ENCODE results near the gene BMP8B.

The BMP8B gene

GRCh38 chr1:39755965-39756659 is 32.6 kb downstream of the BMP8B start:
- no peak for DNase-seq

GRCh38 chr1:39754906-39755504 is 33.7 kb downstream of the BMP8B start:
- peak; percentile 100 for DNase-seq

- DNase-seq, result peak; percentile 95
These were observed 34.6 kb downstream of the BMP8B start for GRCh38 chr1:39754026-39754570.

DNA sequence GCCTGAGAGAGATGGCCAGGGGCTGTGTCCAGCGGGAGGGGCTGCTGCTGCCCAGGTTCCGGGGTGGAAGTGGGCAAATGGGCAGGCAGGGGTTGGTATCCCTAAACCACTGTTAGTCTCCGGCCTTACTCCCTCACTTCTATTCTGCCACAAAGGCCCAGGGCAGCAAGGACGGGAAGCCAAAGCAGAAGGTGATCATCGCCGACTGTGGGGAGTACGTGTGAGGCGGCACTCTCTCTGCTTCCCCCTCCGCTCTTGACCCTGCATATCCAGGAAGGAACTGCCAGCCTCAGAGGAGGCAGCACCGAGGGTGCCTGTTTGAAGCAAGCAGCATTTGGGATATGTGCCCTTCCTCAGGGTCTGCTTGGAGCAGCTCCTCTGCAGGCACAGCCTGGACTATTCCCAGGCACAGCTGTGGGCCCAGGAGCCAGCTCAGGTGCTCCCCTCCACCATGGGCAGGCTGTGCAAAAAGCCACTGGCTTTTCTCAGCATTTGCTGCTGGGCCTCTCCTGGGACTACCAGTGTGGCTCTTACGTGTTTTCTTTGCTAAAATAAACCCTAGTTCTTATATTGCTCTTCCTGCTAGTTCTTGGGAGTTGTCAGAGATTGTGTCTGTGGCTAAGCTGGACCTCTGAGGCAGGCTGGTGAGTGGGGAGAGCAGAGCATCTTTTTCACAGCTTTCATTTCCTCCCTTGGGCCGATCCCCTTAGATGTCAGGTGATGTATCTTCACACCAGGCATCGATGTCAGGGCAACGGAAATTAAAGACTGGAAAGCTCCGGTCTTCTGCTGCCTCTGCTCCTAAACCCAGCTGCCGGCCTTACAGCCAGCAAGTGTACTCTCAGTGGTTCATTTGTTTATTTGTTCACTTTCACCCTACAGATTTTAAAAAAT is 35.3 kb downstream of the BMP8B start:
- DNase-seq, result no peak

GRCh38 chr1:39752703-39753102 is 36.0 kb downstream of the BMP8B start:
- no peak for DNase-seq

- no peak for DNase-seq
These were observed 37.1 kb downstream of the BMP8B start for GRCh38 chr1:39751595-39751994.

DNA sequence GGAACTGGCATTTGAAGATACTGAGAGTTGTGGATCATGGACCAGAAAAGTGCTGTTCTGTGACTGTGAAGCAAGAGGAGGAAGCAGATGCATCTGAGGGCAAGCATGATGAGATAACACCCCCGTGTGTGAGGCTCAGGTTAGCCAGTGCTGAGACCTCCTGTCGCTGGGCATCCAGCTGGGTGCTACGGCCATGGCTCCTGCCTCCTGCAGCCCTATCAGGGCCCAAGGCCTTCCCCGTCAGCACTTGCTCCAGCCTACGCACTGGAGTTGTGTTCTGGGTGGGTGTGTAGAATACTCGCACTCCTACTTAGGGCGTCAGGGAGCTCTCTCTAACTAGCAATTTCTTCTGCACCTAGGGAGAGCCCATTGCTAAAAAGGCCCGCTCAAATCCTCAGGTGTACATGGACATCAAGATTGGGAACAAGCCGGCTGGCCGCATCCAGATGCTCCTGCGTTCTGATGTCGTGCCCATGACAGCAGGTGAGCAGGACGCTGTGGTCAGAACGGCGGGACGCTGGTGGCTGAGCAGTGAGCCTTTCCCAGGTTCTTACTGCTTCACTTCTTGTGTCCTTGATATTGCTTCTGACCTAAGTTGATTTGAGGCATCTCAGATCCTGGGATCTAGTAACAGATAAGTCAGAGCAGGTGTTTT is 43.5 kb downstream of the BMP8B start:
- DNase-seq, result no peak

- DNase-seq, result peak; percentile 100
These were observed 49.9 kb downstream of the BMP8B start, which contains the start of gene PPIE for GRCh38 chr1:39738622-39739366. PPIE (plus strand) TSS chr1:39738882; CDS start chr1:39738901, 19 bp downstream.

GRCh38 chr1:39737546-39738169 is 51.0 kb downstream of the BMP8B start:
- DNase-seq, result no peak

- DNase-seq, result no peak
These were observed 52.9 kb downstream of the BMP8B start for GRCh38 chr1:39735731-39736130.

GRCh38 chr1:39733161-39733560 is 55.5 kb downstream of the BMP8B start:
- DNase-seq, result no peak

DNA sequence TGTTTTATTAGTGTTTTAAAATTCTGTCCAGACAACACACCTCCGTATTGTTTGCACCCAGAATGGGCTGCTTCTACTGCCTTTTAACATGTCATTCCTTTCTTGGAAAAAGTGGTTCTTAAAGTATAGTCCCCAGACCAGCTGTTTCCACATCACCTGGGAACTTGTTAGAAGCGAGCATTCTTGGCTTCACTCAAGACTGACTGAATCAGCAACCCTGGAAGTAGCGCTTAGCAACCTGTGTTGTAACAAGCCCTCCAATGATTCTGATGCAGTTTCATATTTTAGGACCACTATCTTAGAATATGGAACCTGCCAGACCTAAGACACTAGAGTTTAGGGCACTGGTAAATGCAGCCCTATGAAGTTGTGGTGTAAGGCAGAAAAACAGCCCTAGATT is 55.9 kb downstream of the BMP8B start:
- no peak for DNase-seq

DNA sequence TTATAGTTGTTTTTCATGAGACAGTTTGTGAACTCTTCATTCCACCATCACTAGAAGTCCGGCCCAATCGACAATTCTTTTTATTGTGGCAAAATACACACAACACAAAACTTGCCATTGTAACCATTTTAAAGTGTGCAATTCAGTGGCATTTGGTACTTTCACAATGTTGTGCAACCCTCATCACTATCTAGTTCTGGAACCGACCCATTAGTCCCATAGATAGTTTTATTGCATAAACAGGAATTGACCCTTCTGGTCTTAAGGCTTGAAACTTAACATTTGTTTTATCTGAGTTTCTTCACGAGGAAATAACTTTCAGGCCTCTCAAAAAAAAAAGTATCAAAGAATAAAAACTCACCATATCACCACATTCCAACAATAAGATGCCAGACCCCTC is 58.8 kb downstream of the BMP8B start:
- no peak for DNase-seq

- no peak for DNase-seq
These were observed 59.6 kb downstream of the BMP8B start for GRCh38 chr1:39729030-39729429.

DNA sequence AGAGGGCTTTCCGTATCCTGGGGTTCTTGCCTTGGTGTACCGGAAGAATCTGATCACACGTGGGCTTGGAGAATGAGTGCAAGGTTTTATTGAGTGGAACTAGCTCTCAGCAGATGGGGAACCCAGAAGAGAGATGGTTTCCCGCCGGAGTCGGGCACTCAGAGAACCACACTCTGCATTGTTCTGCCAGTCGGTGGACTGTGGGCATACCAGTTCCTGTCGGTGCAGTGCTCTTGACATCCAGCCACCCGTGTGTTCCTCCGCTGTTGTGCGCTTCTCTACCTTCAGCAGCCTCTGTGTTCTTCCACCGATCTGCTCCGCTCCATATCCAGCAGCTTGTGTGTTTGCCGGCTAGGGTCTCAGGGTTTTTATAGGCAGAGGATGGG is 60.7 kb downstream of the BMP8B start:
- no peak for DNase-seq

GRCh38 chr1:39727221-39727931 is 61.3 kb downstream of the BMP8B start:
- DNase-seq, result no peak

DNA sequence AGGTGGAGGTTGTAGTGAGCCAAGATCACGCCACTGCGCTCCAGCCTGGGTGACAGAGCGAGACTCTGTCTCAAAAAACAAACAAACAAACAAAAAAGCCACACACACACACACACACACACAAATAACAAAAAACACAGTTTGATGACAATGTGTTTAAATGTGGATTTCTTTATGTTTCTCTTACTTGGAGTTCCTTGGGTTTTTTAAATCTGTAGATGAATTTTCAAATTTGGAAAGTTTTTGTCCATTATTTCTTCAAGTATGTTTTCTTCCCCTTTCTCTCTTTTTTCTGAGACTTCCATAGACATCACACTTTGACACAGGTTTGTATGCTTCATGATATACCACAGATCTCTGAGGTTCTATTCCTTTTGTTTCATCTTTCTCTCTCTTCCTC is 62.1 kb downstream of the BMP8B start:
- no peak for DNase-seq

DNA sequence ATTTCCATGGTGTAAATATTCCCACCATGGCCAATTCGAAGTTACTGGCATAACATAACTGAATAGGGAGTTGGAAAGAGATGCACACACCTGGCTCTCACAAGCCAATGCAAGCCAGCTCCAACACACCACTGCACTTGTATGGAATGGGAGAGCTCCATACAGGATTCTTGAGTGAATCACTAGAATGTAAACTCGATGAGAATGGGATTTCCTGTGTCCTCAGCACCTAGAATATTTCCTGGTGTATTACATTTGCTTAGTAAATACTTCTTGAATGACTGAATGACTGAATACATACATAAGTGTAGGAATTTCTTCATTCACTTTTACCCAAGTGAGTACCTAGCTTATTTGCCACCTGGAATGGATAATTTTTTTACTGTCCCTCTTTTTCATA is 66.2 kb downstream of the BMP8B start:
- DNase-seq, result no peak

DNA sequence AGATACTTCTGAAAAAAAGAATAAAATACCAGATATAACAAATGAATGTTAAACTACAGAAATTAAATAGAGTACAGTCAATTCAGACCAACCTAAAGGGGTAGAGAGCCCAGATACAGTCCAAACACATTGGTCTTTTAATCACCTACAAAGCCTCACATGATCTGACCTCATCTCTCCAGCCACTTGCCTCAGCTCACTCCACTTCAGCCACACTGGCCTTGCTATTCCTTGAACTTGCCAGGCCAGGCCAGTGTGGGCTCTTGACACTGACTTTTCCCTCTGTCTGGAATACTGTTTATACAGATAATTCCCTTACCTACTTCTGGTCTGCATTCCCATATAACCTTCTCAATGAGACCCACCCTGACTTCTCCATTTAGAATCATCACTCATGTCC is 67.0 kb downstream of the BMP8B start:
- no peak for DNase-seq

DNA sequence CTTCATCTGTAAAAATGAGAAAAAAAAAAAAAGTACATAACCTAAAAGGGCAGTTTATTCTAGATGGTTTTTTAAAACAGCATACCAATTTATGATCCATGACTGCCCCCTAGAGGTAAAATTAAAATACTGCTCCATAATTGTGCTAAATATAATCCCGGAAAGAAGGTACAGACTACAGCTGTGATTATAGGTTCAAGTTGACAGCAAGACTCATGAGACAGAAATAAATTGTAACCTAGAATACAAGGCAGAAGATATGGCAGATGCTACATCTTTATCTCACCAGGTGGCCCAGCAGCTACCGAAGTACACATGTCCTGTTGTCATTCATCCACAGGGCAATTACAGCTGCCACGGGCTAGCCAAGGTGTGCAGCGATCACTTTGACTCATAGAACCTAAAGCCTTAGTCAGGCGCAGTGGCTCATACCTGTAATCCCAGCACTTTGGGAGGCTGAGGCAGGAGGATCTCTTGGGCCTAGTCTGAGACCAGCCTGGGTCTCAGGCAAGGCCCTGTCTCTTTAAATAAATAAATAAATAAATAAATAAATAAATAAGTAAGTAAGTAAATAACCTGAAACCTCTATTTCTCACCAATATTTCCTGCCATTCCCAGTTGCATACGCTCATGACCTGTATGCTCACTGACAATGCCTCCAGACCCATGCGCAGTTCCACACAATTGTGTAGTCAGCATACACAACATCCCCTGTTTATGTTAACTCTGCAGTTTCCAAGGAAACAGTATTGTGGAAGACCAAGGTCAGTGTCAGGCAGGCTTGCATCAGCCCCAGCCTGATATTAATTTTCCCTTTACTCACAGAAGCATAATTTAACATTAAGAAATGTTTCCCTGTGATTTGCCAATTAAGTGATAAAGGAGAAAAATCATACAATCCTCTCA is 68.3 kb downstream of the BMP8B start:
- DNase-seq, result peak; percentile 100
